Right atrium auricular region (tissue), 2 donors: ENCODE measurements around the gene SEC24D. TPM values are rescaled to one million over a fixed set of nuclear protein-coding genes. Genes with fewer than 3 reads are reported as not detected.
A peak's percentile ranks its signal among the peaks of the same experiment; 100 is the strongest.

ENCODE experiments used
- DNase-seq: peaks from one replicate; pipeline ENCODE4 v3.0.0-alpha.2; 2019; ENCODE audit warnings: low spot score
- H3K27ac ChIP-seq, 2 donors: fragments of 200-600 bp; sonication (generic); 1 replicate in 1 of 2; 2 replicates in 1 of 2; pipeline ENCODE4 v1.5.1; 2016 to 2019
- H3K27me3 ChIP-seq, 2 donors: fragments of 200-600 bp; sonication (generic); one replicate each; pipeline versions ENCODE4 v1.5.1 to v1.6.0; 2017 to 2019
- H3K36me3 ChIP-seq: fragments of 200-600 bp; sonication (generic); one replicate; pipeline ENCODE4 v1.5.1; 2016
- H3K4me1 ChIP-seq, 2 donors: fragments of 200-600 bp; sonication (generic); one replicate each; pipeline versions ENCODE4 v1.5.1 to v1.6.0; 2017 to 2019
- H3K4me3 ChIP-seq, 2 donors: fragments of 200-600 bp; sonication (generic); 1 replicate in 1 of 2; 2 replicates in 1 of 2; pipeline ENCODE4 v1.5.1; 2017 to 2019; ENCODE audit warnings: mild to moderate bottlenecking in 1 of 2, moderate library complexity in 1 of 2
- H3K9me3 ChIP-seq, 2 donors: fragments of 200-600 bp; sonication (generic); one replicate each; pipeline ENCODE4 v1.5.1; 2019
- CTCF ChIP-seq, 2 donors: fragments of 200-600 bp; sonication (generic); IDR thresholded peaks; one replicate each; pipeline ENCODE4 v1.5.1; 2019; ENCODE audit warnings: antibody characterized with exemption in 2 of 2
- total RNA-seq, 2 donors: library from RNA; depleted of rRNA; stranded (reverse); fragments of >200 nt; gene quantifications; one replicate each; pipeline ENCODE4 v1.1.0, GENCODE V29; 2016

SEC24D gene
- total RNA-seq, 2 donors from 2014 or later = 25.8 to 33.4 TPM

GRCh38 chr4:118839221-118839927, 3.4 kb upstream of the SEC24D start:
- H3K4me1 ChIP-seq = peaks cover 0 to 12% of the 10 kb centered on the region in 2 donors
- no peaks in the 10 kb centered on the region for H3K27me3 ChIP-seq
- no peaks in the 10 kb centered on the region for H3K9me3 ChIP-seq
- no peak for TF ChIP-seq CTCF (IDR thresholded peaks at IDR 0.05)
- no peak for DNase-seq
- H3K27ac ChIP-seq = no peak overlapping the region
- H3K4me3 ChIP-seq = no peak overlapping the region
- no peaks in the 10 kb centered on the region for H3K36me3 ChIP-seq

GRCh38 chr4:118837121-118837507, 1.2 kb upstream of the SEC24D start:
- Histone ChIP-seq H3K4me1 (peaks cover 0 to 32% of the 10 kb centered on the region in 2 donors), H3K9me3 (no peaks in the 10 kb centered on the region), H3K27me3 (no peaks in the 10 kb centered on the region), H3K27ac (no peak overlapping the region), H3K36me3 (peaks cover 15% of the 10 kb centered on the region), H3K4me3 (no peak overlapping the region)
- no peak for TF ChIP-seq CTCF (IDR thresholded peaks at IDR 0.05)
- DNase-seq = no peak

- no peaks in the 10 kb centered on the region for H3K27me3 ChIP-seq
- DNase-seq = no peak
- TF ChIP-seq CTCF (IDR thresholded peaks at IDR 0.05) = no peak
These were observed 585 bp upstream of the SEC24D start for GRCh38 chr4:118836301-118837120.

GRCh38 chr4:118834960-118835569, 861 bp downstream of the SEC24D start:
- Histone ChIP-seq H3K36me3 (peaks cover 29% of the 10 kb centered on the region), H3K9me3 (no peaks in the 10 kb centered on the region), H3K4me1 (peaks cover 0 to 48% of the 10 kb centered on the region in 2 donors), H3K4me3 (peak overlapping the region; percentile 89 to 100), H3K27ac (peak overlapping the region; percentile 97 to 99), H3K27me3 (no peaks in the 10 kb centered on the region)
- peak; percentile 87 for DNase-seq
- no peak for TF ChIP-seq CTCF (IDR thresholded peaks at IDR 0.05)

More at GRCh38 chr4:118836301-118837120, 585 bp upstream of the SEC24D start:
- Histone ChIP-seq H3K36me3 (peaks cover 21% of the 10 kb centered on the region), H3K4me1 (peaks cover 0 to 36% of the 10 kb centered on the region in 2 donors), H3K4me3 (peak overlapping the region; percentile 89 to 100), H3K9me3 (no peaks in the 10 kb centered on the region), H3K27ac (peak overlapping the region; percentile 97 to 99)

GRCh38 chr4:118834070-118834469, 1.9 kb downstream of the SEC24D start:
- TF ChIP-seq CTCF (IDR thresholded peaks at IDR 0.05) = no peak
- peak overlapping the region in 1 of 2 donors; percentile 99 for H3K27ac ChIP-seq
- no peaks in the 10 kb centered on the region for H3K9me3 ChIP-seq
- peaks cover 0 to 49% of the 10 kb centered on the region in 2 donors for H3K4me1 ChIP-seq
- no peaks in the 10 kb centered on the region for H3K27me3 ChIP-seq
- H3K4me3 ChIP-seq = peak overlapping the region in 1 of 2 donors; percentile 100
- no peak for DNase-seq
- H3K36me3 ChIP-seq = peaks cover 32% of the 10 kb centered on the region
